Measurements from ENCODE around the gene GIT2.
"Not testable (repeated sequence)": the region's sequence is repeated elsewhere in the genome, so short reads cannot be mapped to it uniquely, and the experiment has no call there.

The GIT2 gene

DNA sequence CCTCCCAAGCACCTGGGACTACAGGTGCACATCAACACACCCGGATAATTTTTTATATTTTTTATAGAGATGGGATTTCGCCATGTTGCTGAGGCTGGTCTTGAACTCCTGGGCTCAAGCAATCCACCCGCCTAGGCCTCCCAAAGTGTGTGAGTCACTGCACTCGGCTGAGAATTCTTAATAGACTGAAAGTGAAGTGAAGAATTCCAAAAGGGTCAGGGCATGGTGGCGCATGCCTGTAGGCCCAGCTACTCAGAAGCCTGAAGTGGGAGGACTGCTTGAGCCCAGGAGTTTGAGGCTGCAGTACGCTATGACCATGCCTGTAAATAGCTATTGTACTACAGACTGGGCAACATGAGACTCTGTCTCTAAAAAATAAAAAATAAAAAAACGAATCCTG lies 52.4 kb downstream of the GIT2 start:
- no peak for DNase-seq

DNA sequence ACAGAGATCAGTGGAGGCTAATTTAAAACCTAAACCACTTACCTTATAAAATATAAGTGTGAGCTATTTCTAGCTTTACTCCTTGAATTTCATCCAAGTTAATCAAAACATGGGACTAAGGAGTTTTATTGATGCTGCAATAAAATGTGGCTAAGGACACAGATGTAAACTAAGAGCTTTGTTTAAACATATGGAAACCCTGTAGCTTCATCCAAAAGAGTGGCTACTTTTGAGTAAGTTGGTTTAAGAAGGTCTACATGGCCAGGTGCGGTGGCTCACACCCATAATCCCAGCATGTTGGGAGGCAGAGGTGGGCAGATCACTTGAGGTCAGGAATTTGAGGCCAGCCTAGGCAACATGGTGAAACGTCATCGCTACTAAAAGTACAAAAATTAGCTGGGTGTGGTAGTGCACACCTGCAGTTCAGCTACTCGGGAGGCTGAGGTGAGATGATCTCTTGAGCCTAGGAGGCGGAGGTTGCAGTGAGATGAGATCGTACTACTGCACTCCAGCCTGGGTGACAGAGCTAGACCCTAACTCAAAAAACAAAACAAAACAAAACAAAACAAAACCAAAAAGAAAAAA lies 55.7 kb downstream of the GIT2 start:
- DNase-seq = no peak

DNA sequence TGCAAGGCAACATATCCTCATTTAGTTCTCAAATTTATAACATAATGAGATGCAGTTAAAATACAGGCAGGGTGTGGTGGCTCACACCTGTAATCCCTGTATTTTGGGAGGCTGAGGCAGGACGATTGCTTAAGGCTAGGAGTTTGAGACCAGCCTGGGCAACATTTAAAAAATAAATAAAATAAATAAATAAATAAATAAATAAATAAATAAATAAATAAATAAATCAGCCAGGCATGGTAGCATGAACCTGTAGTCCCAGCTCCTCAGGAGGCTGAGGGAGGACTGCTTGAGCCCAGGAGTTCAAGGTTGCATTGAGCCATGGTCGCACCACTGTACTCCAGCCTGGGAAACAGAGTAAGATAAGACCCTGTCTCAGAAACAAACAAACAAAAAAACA lies 56.7 kb downstream of the GIT2 start:
- DNase-seq = no peak

DNA sequence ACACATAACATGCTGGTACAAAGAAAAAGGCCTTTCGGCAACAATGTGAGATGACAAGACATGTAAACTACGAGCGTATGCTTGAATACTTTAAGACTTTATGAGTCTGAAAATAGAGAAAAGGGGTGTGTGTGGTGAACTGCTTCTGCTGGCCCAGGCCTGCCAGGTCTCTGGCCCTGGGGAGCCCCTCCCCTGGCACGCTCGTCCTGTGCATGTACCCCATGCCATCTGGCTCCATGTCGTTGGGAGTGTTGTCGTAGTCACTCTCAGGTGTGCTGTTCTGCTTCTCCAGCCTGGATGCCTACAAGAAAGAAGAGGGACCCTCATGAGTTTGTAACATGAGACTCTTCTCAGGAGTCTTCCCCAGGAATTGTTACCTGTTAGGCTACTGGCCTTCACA lies 57.2 kb downstream of the GIT2 start:
- no peak for DNase-seq

DNA sequence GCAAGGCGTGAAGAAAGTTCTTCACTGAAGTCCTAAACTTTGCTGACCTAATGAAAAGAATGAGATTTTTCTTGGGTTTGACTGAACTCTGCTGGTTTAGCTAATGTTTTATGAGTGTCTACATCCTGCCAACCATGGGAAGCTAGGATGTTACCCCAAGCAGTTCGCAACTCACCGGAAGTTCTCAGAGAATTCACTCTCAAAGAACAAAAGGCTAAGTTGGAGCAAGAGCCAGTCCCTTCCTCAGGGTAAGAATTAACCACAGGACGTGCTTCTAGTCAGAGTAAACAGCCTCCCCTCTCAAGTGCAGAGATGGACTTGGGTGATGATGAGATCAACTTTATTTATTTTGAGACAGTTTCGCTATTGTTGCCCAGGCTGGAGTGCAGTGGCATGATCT lies 58.8 kb downstream of the GIT2 start:
- DNase-seq = no peak

DNA sequence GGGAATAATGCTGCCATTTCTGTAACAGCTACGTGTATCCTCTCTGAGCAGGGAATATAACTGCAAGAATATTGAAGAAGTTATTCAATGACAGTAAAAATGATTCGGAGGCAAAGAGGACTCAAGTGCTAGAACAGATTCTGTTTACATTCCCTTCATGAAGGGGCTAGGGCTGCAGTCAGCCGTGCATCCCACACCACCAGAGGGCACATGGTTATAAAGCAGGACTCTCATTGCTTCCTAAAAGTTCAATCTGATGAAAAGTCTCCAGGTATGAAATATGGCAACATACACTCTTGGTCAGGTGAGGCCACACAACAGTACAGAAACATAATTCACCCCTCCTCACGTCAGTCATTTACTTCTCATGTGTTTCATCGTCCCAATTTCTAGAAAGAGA lies 62.1 kb downstream of the GIT2 start:
- DNase-seq = no peak

DNA sequence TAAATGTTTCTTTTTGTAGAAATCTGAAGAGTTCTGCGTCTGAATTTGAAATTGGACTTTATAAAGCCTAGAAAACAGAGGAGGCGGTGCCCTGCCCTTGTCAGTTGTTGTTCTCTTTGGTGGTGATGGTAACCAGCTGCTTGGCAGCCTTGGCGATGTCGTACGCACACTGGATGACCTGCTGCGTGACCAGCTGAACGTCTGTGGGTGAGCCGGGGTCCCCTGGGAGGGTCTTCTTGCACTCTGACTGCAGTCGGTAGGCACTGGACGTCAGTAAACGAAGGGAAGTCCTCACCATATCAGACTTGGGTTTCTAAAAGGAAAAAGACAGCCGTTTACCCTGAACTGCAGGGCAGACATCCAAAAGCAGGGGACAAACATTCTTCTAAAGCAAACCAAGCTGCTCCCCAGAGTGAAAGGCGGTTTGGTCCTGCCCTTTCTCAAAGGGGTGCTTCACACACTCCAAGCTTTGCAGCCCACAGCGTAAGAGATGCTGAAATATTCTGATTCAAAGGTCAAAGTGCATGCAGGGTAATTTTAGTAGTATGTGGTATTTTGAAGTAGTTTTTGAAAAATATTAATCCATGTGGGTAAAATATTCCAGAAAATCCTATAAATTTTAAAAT lies 63.2 kb downstream of the GIT2 start:
- DNase-seq = no peak

DNA sequence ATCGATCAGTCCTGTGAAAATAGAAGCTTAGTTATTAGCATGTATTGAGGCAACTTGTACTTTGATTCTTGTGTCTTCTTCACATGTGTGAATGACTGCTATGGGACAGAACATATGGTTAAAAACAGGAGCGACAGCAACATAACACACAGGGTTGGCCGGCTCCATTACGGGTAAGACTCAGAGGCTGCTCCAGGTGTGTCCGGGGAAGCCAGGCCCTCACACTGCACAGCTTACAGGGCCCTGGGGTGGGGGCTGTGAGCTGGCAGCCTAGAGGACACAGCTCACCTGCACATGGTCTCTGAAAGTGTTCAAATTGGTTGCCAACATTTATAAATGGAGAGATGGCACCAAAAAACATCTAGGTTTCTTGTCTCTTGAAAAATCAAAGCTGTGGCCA lies 65.0 kb downstream of the GIT2 start:
- no peak for DNase-seq

DNA sequence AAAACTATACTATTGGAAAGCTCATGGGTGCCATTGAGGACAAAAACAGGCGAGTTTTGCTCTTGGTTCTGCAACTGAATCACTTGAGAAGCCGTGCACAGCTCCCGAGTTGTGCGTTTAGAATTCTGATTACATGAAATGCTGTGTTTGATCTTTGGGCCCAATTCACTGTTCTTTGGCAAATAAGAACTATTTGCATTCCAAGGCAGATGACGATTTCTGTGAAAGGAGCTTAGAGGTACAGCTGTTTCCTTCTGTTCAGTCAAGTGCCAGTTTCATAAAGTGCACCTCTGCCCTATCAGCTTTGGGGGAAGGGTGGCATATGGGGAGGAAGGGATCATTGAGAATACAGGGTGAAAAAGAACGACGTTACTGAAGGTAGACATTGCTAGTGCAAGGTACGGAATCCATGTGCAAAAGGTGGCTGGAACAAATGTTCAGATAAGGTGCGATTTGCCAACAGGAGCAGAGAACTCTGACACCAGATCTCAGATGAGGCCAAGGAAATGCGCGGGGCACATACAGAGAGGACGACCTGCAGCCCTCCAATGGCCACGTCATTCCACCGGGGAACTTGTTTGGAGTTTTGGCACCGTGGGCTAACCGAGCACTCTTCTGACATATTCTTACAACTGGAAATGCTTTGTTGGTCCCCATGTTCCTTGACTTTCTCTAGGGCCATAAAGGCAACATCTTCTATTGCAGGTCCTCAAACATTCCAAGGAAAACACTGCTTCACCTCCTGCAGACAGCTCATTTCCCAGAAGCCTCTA lies 66.0 kb downstream of the GIT2 start:
- no peak for DNase-seq

DNA sequence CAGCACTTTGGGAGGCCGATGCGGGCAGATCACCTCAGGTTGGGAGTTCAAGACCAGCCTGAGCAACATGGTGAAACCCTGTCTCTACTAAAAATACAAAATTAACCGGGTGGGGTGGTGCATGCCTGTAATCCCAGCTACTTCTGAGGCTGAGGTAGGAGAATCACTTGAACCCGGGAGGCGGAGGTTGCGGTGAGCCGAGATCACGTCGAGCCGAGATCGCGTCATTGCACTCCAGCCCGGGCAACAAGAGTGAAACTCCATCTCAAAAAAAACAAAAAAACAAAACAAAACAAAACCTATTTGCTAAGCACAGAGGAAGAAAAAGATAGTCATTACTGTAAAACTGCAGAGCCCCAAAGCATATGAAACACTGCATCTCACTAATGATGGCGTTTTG lies 66.8 kb downstream of the GIT2 start:
- not testable (repeated sequence) for DNase-seq

DNA sequence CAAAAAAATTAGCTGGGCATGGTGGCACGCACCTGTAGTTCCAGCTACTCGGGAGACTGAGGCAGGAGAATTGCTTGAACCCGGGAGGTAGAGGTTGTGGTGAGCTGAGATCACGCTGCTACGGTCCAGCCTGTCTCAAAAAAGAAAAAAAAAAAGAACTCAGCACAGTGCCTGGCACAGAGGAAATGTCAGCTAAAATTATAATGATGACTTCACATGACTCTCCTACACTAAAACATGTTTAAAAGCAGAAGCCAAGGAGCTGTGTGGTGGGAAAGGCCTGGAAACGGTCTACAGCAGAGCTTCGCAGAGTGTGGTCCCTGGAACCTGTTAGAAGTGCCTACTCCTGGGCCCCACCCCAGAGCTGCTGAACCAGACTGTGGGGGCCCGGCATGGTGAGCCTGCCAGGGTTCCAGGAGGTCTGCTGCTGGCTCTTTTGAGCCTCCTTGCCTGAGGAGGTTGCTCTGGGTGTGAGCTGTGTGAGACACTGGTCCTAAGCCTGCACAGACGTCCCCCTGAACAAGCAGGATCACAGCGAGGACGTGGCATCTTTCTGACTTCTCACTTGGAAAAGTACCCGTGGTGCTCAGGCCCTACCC lies 68.0 kb downstream of the GIT2 start:
- DNase-seq = no peak

DNA sequence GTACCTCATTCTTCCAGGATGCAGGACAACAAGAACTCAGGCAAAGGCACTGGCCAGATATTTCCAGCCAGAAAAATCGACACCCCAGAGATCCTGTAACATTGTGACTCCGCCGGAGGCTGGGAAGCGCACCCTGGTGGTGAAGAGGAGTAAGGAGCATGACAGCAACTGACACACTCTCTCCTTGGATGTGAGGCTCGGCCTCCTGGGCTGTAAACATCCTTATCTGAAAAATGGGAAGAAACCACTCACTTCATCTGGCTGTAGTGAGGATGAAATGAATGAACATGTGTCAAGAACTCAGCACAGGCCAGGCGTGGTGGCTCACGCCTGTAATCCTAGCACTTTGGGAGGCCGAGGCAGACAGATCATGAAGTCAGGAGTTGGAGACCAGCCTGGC lies 68.5 kb downstream of the GIT2 start:
- no peak for DNase-seq

DNA sequence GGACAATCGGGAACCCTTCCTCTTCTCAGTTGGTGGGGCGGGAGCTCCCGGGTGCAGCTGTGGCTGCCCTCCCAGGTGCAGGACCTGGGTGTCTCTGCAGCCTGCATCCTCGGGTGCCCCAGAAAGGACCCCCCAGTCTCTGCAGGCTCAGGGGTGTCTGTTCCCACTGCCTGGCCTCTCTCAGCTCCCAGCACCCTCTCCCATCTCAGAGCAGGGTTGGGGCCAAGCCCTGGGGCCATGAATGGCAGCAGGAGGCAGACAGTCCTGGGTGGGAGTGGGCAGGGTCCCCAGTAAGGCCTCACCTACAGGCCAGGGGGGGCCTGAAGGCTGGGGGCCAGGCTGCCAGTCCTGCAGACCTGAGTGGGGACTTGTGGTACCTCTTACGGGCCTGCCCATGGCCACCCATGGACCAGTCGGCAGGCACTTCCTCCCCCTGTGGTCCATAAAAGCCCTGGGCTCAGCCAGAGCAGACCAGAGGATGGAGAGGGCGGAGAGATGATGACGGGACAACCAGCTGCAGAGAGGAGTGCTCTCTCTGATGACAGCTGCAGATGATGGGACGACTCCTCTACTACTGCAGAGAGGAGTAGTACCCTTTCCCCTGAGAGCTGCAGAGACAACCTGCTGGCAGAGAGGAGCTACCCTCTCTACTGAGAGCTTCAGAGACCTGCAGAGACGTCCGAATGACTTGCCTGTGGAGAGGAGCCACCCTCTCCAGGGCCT lies 69.5 kb downstream of the GIT2 start:
- no peak for DNase-seq

DNA sequence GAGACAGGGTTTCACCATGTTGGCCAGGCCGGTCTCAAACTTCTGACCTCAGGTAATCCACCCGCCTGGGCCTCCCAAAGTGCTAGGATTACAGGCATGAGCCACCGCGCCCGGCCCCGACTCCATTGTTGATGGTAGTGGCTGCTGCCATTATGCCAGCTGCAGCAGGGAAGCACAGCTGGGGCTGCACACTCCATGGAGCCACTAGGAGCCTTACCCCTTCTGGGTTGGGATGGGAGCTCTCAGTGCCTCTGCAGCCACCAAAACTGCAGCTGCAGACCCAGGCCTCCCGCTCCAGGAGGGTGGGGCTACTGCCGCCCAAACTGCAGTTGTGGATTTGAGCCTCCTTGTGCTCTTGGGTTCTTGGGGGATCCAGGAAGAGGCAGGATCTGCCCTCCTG lies 70.2 kb downstream of the GIT2 start:
- no peak for DNase-seq

DNA sequence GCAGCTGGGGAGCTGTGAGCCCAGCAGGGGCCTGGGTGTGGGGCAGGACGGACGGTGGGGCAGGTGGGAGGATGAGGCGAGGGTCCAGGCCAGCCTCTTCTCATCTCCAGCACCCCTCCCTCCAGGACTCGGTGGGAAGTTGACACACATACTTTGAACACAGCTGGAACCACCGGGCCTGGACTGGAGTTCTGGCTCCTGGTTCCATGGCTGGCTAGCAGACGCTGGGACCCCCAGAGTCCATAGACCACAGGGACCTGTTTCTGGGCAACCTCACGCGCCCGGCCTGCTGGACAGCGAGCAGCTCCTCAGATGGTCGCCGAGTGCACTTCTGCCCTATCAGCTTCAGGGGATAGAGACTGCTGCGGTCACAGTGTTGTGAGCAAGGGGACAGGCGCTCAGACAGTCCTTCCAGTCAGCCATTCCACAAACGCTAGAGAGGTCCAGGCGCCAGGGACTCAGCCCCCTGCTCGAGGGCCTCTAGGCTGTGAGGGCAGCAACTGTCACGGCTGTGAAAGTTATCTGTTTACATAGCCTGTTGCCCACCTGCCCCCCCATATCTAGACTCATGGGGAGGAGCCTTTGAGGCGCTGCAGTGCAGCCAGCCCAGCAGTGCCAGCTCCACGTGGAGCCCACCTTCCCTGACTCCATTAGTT lies 70.9 kb downstream of the GIT2 start:
- no peak for DNase-seq

DNA sequence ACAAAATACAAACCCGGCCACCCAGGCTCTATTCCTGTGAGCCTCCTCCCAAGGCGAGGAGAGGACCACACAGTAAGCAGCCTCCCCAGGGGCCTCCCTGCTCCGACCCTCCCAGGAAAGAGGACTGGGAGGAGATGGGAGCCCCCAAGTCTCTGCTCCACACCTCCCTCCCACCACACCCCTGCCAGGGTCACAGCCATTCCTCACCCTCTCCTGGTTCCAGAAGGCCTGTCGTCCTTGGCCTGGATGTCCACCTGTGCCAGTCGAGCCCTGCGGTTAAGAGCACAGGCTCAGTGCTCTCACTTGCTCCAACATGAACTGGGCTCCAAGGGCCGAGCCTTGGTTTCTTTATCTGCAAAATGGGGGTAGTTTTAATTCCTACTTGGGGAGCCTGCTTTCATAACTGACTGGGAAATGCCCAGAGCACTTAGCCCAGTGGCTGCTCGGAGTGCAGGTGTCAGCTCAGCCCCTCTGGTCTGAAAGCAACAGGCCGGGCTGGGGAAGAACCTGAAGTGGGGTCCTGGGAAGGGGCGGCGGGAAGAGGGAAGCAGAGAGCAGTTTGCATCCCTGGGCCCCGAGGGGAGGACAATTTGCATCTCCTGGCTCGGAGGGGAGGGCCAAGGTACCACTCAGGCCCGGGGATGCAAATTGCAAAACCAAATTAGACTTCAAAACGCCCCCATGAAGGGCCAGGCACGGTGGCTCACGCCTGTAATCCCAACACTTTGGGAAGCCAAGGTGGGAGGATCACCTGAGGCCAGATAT lies 72.5 kb downstream of the GIT2 start:
- no peak for DNase-seq

DNA sequence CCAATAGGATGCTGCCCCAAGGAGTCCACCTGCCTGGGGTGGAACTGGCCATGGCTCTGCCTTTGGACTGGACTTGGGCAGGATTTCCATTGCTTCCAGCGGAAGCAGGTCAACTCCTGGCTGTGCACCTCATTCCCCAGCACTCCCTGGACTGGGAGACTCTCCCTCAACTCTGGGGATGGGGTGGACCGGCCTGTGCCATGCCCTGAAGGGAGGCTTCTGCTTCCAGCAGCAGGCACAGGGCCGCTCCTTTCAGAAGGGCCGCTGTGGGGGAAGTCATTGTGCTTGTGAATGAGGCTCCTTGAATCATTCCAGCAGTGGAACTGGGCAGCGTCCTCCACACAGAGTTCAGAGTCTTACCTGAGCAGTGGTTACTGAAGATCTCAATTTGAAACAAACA lies 73.1 kb downstream of the GIT2 start:
- DNase-seq = no peak

DNA sequence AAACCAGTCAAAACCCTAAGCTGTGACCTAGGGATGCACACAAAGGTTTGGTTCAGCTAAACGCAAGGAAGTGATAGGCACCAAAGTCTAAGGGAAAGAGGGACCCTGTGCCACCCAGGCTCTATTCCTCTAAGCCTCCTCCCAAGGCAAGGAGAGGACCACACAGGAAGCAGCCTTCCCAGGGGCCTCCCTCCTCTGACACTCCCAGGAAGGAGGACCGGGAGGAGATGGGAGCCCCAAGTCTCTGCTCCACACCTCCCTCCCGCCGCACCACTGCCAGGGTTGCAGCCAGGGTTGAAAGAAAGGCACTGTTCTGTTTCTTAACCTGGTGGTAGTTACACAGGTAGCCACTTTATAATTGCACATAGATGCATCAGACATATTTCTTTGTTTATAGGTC lies 74.2 kb downstream of the GIT2 start:
- no peak for DNase-seq

DNA sequence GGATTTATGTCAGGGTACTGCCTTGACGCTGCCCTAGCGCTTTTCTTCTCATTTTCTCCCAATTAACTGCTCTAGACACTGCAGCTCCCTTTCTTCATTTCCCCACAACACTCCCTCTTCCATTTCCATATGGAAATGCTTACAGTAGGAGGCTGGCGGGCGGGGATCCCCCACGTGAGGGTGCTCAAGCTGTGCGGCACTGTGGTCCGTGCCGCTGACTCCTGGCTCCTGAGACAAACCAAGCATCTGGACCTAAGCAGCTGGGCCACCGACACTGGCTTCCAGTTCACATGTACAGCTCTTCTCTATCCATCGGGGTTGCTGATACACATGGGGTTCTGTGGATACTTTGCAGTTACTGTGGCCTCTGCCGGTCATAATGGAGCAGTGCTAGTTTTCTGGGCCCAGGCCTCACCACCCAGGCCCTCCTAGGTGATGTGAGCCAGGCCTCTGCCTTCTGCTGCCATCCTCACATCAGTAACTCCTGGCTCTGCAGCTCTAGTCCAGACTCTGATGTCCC lies 75.8 kb downstream of the GIT2 start:
- DNase-seq = no peak

DNA sequence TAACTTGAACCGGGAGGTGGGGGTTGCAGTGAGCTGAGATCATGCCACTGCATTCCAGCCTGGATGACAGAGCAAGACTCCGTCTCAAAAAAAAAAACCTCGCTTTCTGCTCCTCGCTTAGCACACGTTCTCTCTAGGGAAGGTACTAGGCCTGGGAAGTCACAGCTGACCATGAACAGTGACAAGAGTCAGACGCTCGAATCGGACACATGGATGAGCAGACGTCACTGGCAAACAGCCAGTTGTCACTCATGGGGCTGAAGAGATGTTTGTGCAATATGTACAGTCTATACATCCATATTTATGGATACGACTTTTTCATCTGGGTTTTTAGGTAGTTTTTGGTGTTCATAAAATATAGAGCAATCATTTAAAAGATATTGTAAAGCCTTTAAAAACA lies 76.7 kb downstream of the GIT2 start:
- no peak for DNase-seq

DNA sequence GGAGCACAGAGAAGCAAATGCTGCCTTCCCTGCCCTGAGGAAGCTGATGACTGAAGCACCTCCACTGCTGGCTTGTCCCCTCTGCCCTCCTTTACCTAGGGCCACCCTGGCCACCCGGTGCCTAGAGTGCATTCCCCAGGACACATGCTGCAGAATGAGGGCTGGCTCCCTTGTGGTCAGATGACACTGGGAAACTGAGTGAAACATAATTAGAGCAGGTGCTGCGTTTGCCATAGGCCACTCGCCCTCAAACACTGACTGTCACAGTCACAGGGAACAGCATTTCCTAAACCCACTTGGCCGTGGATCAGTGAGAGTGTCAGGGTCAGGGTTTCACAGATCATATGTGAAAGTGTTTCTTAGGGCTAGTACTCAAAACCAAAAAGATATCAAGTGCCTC lies 80.1 kb downstream of the GIT2 start:
- no peak for DNase-seq
